Measurements from ENCODE around the gene SIM2.

Gene SIM2

GRCh38 chr21:36725793-36726386 lies 27.0 kb downstream of the SIM2 start:
- no peak overlapping the region for H3K4me3 ChIP-seq (ENCODE audit: low read depth, low read length)
- TF ChIP-seq CTCF (IDR thresholded peaks at IDR 0.05; ENCODE audit: low read depth, low read length), result no peak

- TF ChIP-seq CTCF (IDR thresholded peaks at IDR 0.05; ENCODE audit: low read depth, low read length), result no peak
- no peak overlapping the region for H3K4me3 ChIP-seq (ENCODE audit: low read depth, low read length)
Measured at GRCh38 chr21:36727866-36728265, 29.0 kb downstream of the SIM2 start.

- no peak overlapping the region for H3K4me3 ChIP-seq (ENCODE audit: low read depth, low read length)
- no peak for TF ChIP-seq CTCF (IDR thresholded peaks at IDR 0.05; ENCODE audit: low read depth, low read length)
Measured at GRCh38 chr21:36728371-36729111, 29.6 kb downstream of the SIM2 start.

- H3K4me3 ChIP-seq (ENCODE audit: low read depth, low read length), result no peak overlapping the region
- TF ChIP-seq CTCF (IDR thresholded peaks at IDR 0.05; ENCODE audit: low read depth, low read length), result no peak
Measured at GRCh38 chr21:36729310-36729970, 30.5 kb downstream of the SIM2 start.

- TF ChIP-seq CTCF (IDR thresholded peaks at IDR 0.05; ENCODE audit: low read depth, low read length), result no peak
Measured at GRCh38 chr21:36730291-36731281, 31.7 kb downstream of the SIM2 start.

GRCh38 chr21:36732217-36732616 lies 33.3 kb downstream of the SIM2 start:
- TF ChIP-seq CTCF (IDR thresholded peaks at IDR 0.05; ENCODE audit: low read depth, low read length), result no peak
- H3K4me3 ChIP-seq (ENCODE audit: low read depth, low read length), result no peak overlapping the region

More at GRCh38 chr21:36730291-36731281, 31.7 kb downstream of the SIM2 start:
- no peak overlapping the region for H3K4me3 ChIP-seq (ENCODE audit: low read depth, low read length)
